ENCODE data around the gene POLR2I. TPM values are rescaled to one million over a fixed set of nuclear protein-coding genes. Genes with fewer than 3 reads are reported as not detected.

POLR2I gene
- total and polyA plus RNA-seq, 2 of the 13 experiments (the other 11 are each of a cell fraction or from before 2014, with no cell fraction given) = 40.5 to 104 TPM

- TF ChIP-seq HIC2 (CRISPR knock-in tag; IDR thresholded peaks at IDR 0.05; ENCODE audit: low read depth) (no peak; the same call in 1 of the 2 replicates), KMT2A (CRISPR knock-in tag; IDR thresholded peaks at IDR 0.05) (peak; percentile 75; the same call in 1 of the 2 replicates), RELA (CRISPR knock-in tag; IDR thresholded peaks at IDR 0.05) (no peak), MAZ (IDR thresholded peaks at IDR 0.05; ENCODE audit: borderline replicate concordance, low read depth, low read length) (peak; percentile 47; the same call in 1 of the 2 replicates), MAZ (CRISPR knock-in tag; IDR thresholded peaks at IDR 0.05; ENCODE audit: low read depth) (peak; percentile 89), HMG20B (CRISPR knock-in tag; conservative IDR thresholded peaks at IDR 0.05) (0 out of 2 replicates have a peak, but pooled peaks have one; percentile 49), HDAC1 (CRISPR knock-in tag; IDR thresholded peaks at IDR 0.05) (peak; percentile 84), SKIL (CRISPR knock-in tag; IDR thresholded peaks at IDR 0.05; ENCODE audit: borderline replicate concordance) (no peak), PATZ1 (CRISPR knock-in tag; IDR thresholded peaks at IDR 0.05) (peak; percentile 52; the same call in 1 of the 2 replicates), ZNF253 (CRISPR knock-in tag; IDR thresholded peaks at IDR 0.05; ENCODE audit: borderline replicate concordance) (peak; percentile 80; the same call in 1 of the 2 replicates), CEBPG (CRISPR knock-in tag; IDR thresholded peaks at IDR 0.05) (0 out of 2 replicates have a peak, but pooled peaks have one; percentile 14), ZNF20 (CRISPR knock-in tag; IDR thresholded peaks at IDR 0.05) (0 out of 2 replicates have a peak, but pooled peaks have one; percentile 75), MIER3 (CRISPR knock-in tag; IDR thresholded peaks at IDR 0.05; ENCODE audit: borderline replicate concordance) (no peak), ZFP91 (CRISPR knock-in tag; IDR thresholded peaks at IDR 0.05; ENCODE audit: borderline replicate concordance) (peak; percentile 86), SIX4 (CRISPR knock-in tag; IDR thresholded peaks at IDR 0.05) (no peak), FOXC1 (CRISPR knock-in tag; IDR thresholded peaks at IDR 0.05; ENCODE audit: borderline replicate concordance) (peak; percentile 70; the same call in 1 of the 2 replicates), TOE1 (CRISPR knock-in tag; IDR thresholded peaks at IDR 0.05) (0 out of 2 replicates have a peak, but pooled peaks have one; percentile 78), AGO1 (IDR thresholded peaks at IDR 0.05; ENCODE audit: low read depth, low read length, poor library complexity, severe bottlenecking) (peak; percentile 81), ZNF773 (CRISPR knock-in tag; IDR thresholded peaks at IDR 0.05; ENCODE audit: borderline replicate concordance) (peak; percentile 88; the same call in 1 of the 2 replicates), ZNF558 (CRISPR knock-in tag; IDR thresholded peaks at IDR 0.05; ENCODE audit: borderline replicate concordance) (no peak; the same call in 1 of the 2 replicates), ATM (IDR thresholded peaks at IDR 0.05; ENCODE audit: borderline replicate concordance) (no peak)
Measured at GRCh38 chr19:36114721-36115452, at the start of gene POLR2I (continued).
